Measurements from ENCODE around the gene POLR3H. TPM values are rescaled to one million over a fixed set of nuclear protein-coding genes. Genes with fewer than 3 reads are reported as not detected.

The POLR3H gene
- total and polyA plus RNA-seq, 8 donors: 2.6 to 21.7 (median 12.4) TPM

DNA sequence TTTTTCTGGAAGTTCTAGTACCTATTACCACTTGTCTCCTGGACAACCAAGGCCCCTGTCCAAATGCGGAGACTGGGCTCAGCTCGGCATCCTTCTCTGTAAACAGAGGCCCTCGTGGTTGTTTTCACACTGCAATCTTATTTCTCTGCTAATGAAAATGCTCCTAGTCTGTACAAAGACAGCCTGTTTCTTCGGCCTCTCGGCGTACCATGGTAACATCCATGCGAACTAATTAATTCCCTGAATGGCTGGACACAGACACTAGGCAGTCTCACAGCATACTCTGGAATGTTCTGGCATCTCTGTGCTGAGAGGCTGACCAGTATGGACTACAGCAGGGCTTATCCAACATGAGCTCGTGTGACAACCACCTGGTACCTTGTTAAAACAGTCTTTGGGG is 5.7 kb downstream of the POLR3H start:
- DNase-seq: no peak
- Histone ChIP-seq H3K36me3 (peaks cover 7 to 68% (median 50%) of the 10 kb centered on the region in 4 donors), H3K27me3 (no peaks in the 10 kb centered on the region), H3K4me1 (peaks cover 11 to 58% (median 25%) of the 10 kb centered on the region in 4 donors), H3K27ac (peak overlapping the region in 4 of 5 donors; percentile 6 to 62 (median 33)), H3K4me3 (no peak overlapping the region), H3K9me3 (no peaks in the 10 kb centered on the region)
- intact Hi-C loops (cut with DNase I; ENCODE audit: low total_unique reads): no loop called here
- WGBS, 5 donors: 76 to 93% (median 78%) methylated on average over 8 of the region's 8 CpGs
- TF ChIP-seq EP300 (IDR thresholded peaks at IDR 0.05) (no peak), POLR2A (IDR thresholded peaks at IDR 0.05) (no peak), POLR2AphosphoS5 (IDR thresholded peaks at IDR 0.05) (peak in 1 of 3 donors; percentile 35)
- TF ChIP-seq, protein P1, sequence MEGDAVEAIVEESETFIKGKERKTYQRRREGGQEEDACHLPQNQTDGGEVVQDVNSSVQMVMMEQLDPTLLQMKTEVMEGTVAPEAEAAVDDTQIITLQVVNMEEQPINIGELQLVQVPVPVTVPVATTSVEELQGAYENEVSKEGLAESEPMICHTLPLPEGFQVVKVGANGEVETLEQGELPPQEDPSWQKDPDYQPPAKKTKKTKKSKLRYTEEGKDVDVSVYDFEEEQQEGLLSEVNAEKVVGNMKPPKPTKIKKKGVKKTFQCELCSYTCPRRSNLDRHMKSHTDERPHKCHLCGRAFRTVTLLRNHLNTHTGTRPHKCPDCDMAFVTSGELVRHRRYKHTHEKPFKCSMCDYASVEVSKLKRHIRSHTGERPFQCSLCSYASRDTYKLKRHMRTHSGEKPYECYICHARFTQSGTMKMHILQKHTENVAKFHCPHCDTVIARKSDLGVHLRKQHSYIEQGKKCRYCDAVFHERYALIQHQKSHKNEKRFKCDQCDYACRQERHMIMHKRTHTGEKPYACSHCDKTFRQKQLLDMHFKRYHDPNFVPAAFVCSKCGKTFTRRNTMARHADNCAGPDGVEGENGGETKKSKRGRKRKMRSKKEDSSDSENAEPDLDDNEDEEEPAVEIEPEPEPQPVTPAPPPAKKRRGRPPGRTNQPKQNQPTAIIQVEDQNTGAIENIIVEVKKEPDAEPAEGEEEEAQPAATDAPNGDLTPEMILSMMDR (IDR thresholded peaks at IDR 0.05): no peak

DNA sequence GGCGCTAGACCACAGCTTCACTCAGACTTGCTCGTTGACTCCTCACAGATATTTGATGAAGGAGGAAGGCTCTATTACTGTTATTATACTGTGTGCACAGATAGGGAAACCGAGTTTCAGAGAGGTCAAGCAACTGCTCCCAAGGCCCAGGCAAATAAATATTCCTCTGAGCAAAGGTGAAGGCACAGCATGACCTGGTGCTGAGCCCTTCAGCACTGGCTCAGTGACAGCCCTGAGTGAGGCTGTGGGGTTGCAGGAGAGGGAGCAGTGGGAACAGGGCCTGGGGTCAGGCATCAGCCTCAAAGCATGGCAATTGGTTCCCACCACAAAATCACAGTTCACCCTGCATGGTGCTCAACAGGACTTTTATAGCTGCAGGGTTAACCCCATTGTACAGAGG is 7.1 kb downstream of the POLR3H start:
- Histone ChIP-seq H3K36me3 (peaks cover 10 to 75% (median 56%) of the 10 kb centered on the region in 4 donors), H3K27ac (no peak overlapping the region), H3K4me1 (peaks cover 0 to 52% (median 15%) of the 10 kb centered on the region in 4 donors), H3K9me3 (no peaks in the 10 kb centered on the region), H3K27me3 (no peaks in the 10 kb centered on the region), H3K4me3 (no peak overlapping the region)
- TF ChIP-seq POLR2AphosphoS5 (IDR thresholded peaks at IDR 0.05) (no peak), POLR2A (IDR thresholded peaks at IDR 0.05) (no peak), EP300 (IDR thresholded peaks at IDR 0.05) (no peak)
- TF ChIP-seq, protein P1 (IDR thresholded peaks at IDR 0.05): no peak
- intact Hi-C loops (cut with DNase I; ENCODE audit: low total_unique reads): no loop called here
- DNase-seq: no peak
- WGBS, 5 donors: 77 to 86% (median 81%) methylated on average over 3 of the region's 3 CpGs

DNA sequence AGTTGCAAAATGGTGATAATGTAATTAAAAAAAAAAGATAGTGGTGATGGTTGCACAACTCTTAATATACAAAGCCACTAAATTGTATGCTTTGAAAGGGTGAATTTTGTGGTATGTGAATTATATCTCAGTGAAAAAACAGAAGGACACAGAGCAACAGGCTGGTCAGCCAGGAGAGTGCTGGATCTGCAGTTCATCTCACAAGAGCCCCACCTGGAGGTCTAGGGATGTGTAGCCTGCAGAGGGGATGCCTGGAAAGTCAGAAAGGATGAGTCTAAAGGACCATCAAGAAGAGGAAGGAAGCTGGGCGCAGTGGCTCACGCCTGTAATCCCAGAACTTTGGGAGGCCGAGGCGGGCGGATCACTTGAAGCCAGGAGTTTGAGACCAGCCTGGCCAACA is 9.0 kb downstream of the POLR3H start:
- intact Hi-C loops (cut with DNase I; ENCODE audit: low total_unique reads): no loop called here
- Histone ChIP-seq H3K27me3 (no peaks in the 10 kb centered on the region), H3K9me3 (no peaks in the 10 kb centered on the region), H3K36me3 (peaks cover 22 to 84% (median 72%) of the 10 kb centered on the region in 4 donors), H3K4me1 (peaks cover 0 to 34% (median 4%) of the 10 kb centered on the region in 4 donors), H3K4me3 (no peak overlapping the region), H3K27ac (no peak overlapping the region)
- no peak for DNase-seq
- 84 to 96% (median 89%) methylated on average over 5 of the region's 5 CpGs for WGBS, 5 donors
- no peak for TF ChIP-seq EP300 (IDR thresholded peaks at IDR 0.05)
- no peak for TF ChIP-seq POLR2A (IDR thresholded peaks at IDR 0.05)
- TF ChIP-seq, protein P1 (IDR thresholded peaks at IDR 0.05): no peak
- no peak for TF ChIP-seq POLR2AphosphoS5 (IDR thresholded peaks at IDR 0.05)

DNA sequence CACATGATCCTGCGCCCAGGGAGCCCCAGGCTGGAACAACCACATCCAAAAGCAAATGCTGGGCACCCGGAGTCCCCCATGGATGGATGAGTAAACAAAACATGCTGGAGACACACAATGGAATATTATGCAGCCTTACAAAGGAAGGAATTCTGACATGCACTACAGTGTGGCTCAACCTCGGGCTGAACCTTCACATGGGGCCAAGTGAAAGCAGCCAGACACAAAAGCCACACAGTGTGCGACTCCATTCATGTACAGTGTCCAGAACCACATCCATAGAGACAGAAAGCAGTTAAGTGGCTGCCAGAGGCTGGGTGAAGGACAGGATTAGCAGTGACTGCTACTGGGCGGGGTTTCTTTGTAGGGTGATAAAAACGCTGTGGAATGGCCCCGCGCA is 10.1 kb downstream of the POLR3H start:
- no peak for DNase-seq
- Histone ChIP-seq H3K27me3 (no peaks in the 10 kb centered on the region), H3K4me1 (peaks cover 0 to 26% (median 4%) of the 10 kb centered on the region in 4 donors), H3K9me3 (no peaks in the 10 kb centered on the region), H3K4me3 (no peak overlapping the region), H3K36me3 (peaks cover 25 to 84% (median 72%) of the 10 kb centered on the region in 4 donors), H3K27ac (peak overlapping the region in 1 of 5 donors; percentile 64)
- TF ChIP-seq POLR2A (IDR thresholded peaks at IDR 0.05): no peak
- TF ChIP-seq, protein P1 (IDR thresholded peaks at IDR 0.05): no peak
- no peak for TF ChIP-seq POLR2AphosphoS5 (IDR thresholded peaks at IDR 0.05)
- TF ChIP-seq EP300 (IDR thresholded peaks at IDR 0.05): no peak
- 72 to 92% (median 81%) methylated on average over 8 of the region's 8 CpGs for WGBS, 5 donors
- intact Hi-C loops (cut with DNase I; ENCODE audit: low total_unique reads): no loop called here
